HG03103 (cell line): ENCODE data around the gene DTX3L.
"Not testable (repeated sequence)": the region's sequence is repeated elsewhere in the genome, so short reads cannot be mapped to it uniquely, and the experiment has no call there.

Experiments used
- ATAC-seq: cut with Tn5 transposase; IDR thresholded peaks from one replicate; pipeline ENCODE4 v1.9.1; 2021; ENCODE audit warnings: low read depth; ENCODE audit not compliant: unreplicated experiment

The DTX3L gene

GRCh38 chr3:122560680-122561079 is 3.5 kb upstream of the DTX3L start:
- ATAC-seq: no peak

- no peak for ATAC-seq
Measured at GRCh38 chr3:122562923-122563716, 1.0 kb upstream of the DTX3L start.

GRCh38 chr3:122563717-122564025 is 467 bp upstream of the DTX3L start:
- ATAC-seq: no peak

- ATAC-seq: not testable (repeated sequence)
Measured at GRCh38 chr3:122568131-122568530, 4.0 kb downstream of the DTX3L start.

GRCh38 chr3:122568755-122569154 is 4.6 kb downstream of the DTX3L start:
- ATAC-seq: no peak

- no peak for ATAC-seq
Measured at GRCh38 chr3:122572940-122573412, 8.8 kb downstream of the DTX3L start.

- peak; percentile 81 for ATAC-seq
Measured at GRCh38 chr3:122576174-122576940, 12.2 kb downstream of the DTX3L start.

GRCh38 chr3:122577409-122578031 is 13.4 kb downstream of the DTX3L start, which contains the start of gene PARP15:
TSS of gene PARP15 (plus strand) at chr3:122577650. CDS start at chr3:122577668, 18 bp downstream.
- ATAC-seq: no peak

- no peak for ATAC-seq
Measured at GRCh38 chr3:122578069-122578740, 14.1 kb downstream of the DTX3L start.

- ATAC-seq: no peak
Measured at GRCh38 chr3:122580470-122580869, 16.3 kb downstream of the DTX3L start.

GRCh38 chr3:122581622-122582021 is 17.5 kb downstream of the DTX3L start:
- ATAC-seq: no peak

- ATAC-seq: no peak
Measured at GRCh38 chr3:122582390-122582789, 18.3 kb downstream of the DTX3L start.

- ATAC-seq: no peak
Measured at GRCh38 chr3:122586098-122586497, 22.0 kb downstream of the DTX3L start.

GRCh38 chr3:122586773-122587485 is 22.8 kb downstream of the DTX3L start:
- no peak for ATAC-seq

GRCh38 chr3:122587572-122587971 is 23.4 kb downstream of the DTX3L start:
- no peak for ATAC-seq

- peak; percentile 72 for ATAC-seq
Measured at GRCh38 chr3:122589297-122589696, 25.2 kb downstream of the DTX3L start.

GRCh38 chr3:122590610-122591009 is 26.5 kb downstream of the DTX3L start:
- no peak for ATAC-seq

- ATAC-seq: no peak
Measured at GRCh38 chr3:122594025-122594424, 29.9 kb downstream of the DTX3L start.

GRCh38 chr3:122598151-122598550 is 34.0 kb downstream of the DTX3L start:
- ATAC-seq: no peak

GRCh38 chr3:122598556-122598955 is 34.4 kb downstream of the DTX3L start:
- no peak for ATAC-seq
